Thyroid gland (tissue), 4 donors: ENCODE results near the gene URM1. TPM values are rescaled to one million over a fixed set of nuclear protein-coding genes. Genes with fewer than 3 reads are reported as not detected.

Experiments used
- DNase-seq, 2 donors: peaks; one replicate each; pipeline ENCODE4 v3.0.0-alpha.2; 2019
- H3K27ac ChIP-seq, 3 donors: fragments of 200-600 bp; sonication (generic); 1 replicate in 2 of 3; 2 replicates in 1 of 3; pipeline ENCODE4 v1.5.1; 2016 to 2019; ENCODE audit warnings: mild to moderate bottlenecking in 1 of 3, moderate library complexity in 1 of 3
- H3K27me3 ChIP-seq: fragments of 200-600 bp; sonication (generic); one replicate; pipeline ENCODE4 v1.5.1; 2019
- H3K36me3 ChIP-seq, 2 donors: fragments of 200-600 bp; sonication (generic); one replicate each; pipeline ENCODE4 v1.5.1; 2016 to 2019
- H3K4me1 ChIP-seq, 2 donors: fragments of 200-600 bp; sonication (generic); one replicate each; pipeline ENCODE4 v1.5.1; 2017 to 2019
- H3K4me3 ChIP-seq, 3 donors: fragments of 200-600 bp; sonication (generic); replicated peaks in 1 of 3; 1 replicate in 2 of 3; 2 replicates in 1 of 3; pipeline ENCODE4 v1.5.1; 2016; ENCODE audit warnings: mild to moderate bottlenecking in 1 of 3
- H3K9me3 ChIP-seq: fragments of 200-600 bp; sonication (generic); one replicate; pipeline ENCODE4 v1.5.1; 2017
- CTCF ChIP-seq, 6 experiments: fragments of 200-600 bp in 3 of 6; fragments of 450-650 bp in 3 of 6; sonication (generic) in 3 of 6; IDR thresholded peaks; one replicate each; pipeline ENCODE4 v1.5.1; 2016 to 2019; ENCODE audit warnings: antibody characterized with exemption in 6 of 6, mild to moderate bottlenecking in 2 of 6, inconsistent platforms in 1 of 6, moderate library complexity in 1 of 6
- POLR2A ChIP-seq, 2 donors: fragments of 450-650 bp; IDR thresholded peaks; one replicate each; pipeline ENCODE4 v1.6.1; 2017; ENCODE audit warnings: antibody characterized with exemption in 2 of 2, mild to moderate bottlenecking in 2 of 2, moderate library complexity in 1 of 2
- WGBS, 2 donors: methylation state at CpG; one replicate each; pipeline ENCODE4 v1.1.5; 2017; 5-methylcytosine and 5-hydroxymethylcytosine counted together
- intact Hi-C: fragments of 100-400 bp; cut with DNase I; formaldehyde crosslinking; loops from one replicate; pipeline ENCODE4 v1.15.1; 2023
- total RNA-seq, 4 donors: library from RNA; depleted of rRNA; stranded (reverse); fragments of >200 nt; gene quantifications; one replicate each; pipeline ENCODE4 v1.2.3, GENCODE V29; 2016

URM1 gene
- total RNA-seq, 4 donors from 2014 or later: 24.3 to 39.4 (median 31.2) TPM

DNA sequence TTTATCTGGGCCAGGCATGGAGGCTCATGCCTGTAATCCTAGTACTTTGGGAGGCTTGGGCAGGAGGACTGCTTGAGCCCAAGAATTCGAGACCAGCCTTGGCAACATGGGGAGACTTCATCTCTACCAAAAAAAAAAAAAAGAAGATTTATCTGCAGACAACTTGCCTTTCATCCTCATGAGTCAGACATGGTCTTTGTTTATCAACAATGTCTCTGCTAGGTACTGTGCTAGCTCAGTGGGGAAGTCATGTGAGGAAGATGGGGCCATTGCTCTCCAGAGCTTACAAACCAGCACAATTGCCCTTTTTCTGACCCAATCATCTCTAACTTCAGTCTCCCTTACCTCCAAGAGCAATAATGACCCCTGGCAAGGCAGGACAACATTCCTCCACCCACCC is 1.6 kb downstream of the URM1 start:
- no peak overlapping the region for H3K4me3 ChIP-seq
- H3K27ac ChIP-seq: no peak overlapping the region
- 91 to 100% methylated on average over 1 of the region's 1 CpG for WGBS, 2 donors
- no peak for DNase-seq
- TF ChIP-seq CTCF (IDR thresholded peaks at IDR 0.05) (no peak), POLR2A (IDR thresholded peaks at IDR 0.05) (no peak)
- peaks cover 6 to 17% of the 10 kb centered on the region in 2 donors for H3K4me1 ChIP-seq
- H3K9me3 ChIP-seq: no peaks in the 10 kb centered on the region
- no peaks in the 10 kb centered on the region for H3K27me3 ChIP-seq
- intact Hi-C loops: no loop called here
- H3K36me3 ChIP-seq: no peaks in the 10 kb centered on the region

GRCh38 chr9:128374221-128374675 is 3.1 kb downstream of the URM1 start:
- intact Hi-C loops: no loop called here

GRCh38 chr9:128375865-128376264 is 4.7 kb downstream of the URM1 start:
- H3K36me3 ChIP-seq: peaks cover 6% of the 10 kb centered on the region in 2 donors
- WGBS, 2 donors: 84 to 91% methylated on average over 5 of the region's 5 CpGs
- intact Hi-C loops: no loop called here

More at GRCh38 chr9:128374221-128374675, 3.1 kb downstream of the URM1 start:
- Histone ChIP-seq H3K27me3 (no peaks in the 10 kb centered on the region), H3K4me3 (no peak overlapping the region), H3K36me3 (peaks cover 3 to 6% of the 10 kb centered on the region in 2 donors), H3K4me1 (peaks cover 6 to 17% of the 10 kb centered on the region in 2 donors), H3K9me3 (no peaks in the 10 kb centered on the region), H3K27ac (no peak overlapping the region)
- 79 to 85% methylated on average over 9 of the region's 9 CpGs for WGBS, 2 donors
- TF ChIP-seq CTCF (IDR thresholded peaks at IDR 0.05) (no peak), POLR2A (IDR thresholded peaks at IDR 0.05) (no peak)
- DNase-seq: no peak

DNA sequence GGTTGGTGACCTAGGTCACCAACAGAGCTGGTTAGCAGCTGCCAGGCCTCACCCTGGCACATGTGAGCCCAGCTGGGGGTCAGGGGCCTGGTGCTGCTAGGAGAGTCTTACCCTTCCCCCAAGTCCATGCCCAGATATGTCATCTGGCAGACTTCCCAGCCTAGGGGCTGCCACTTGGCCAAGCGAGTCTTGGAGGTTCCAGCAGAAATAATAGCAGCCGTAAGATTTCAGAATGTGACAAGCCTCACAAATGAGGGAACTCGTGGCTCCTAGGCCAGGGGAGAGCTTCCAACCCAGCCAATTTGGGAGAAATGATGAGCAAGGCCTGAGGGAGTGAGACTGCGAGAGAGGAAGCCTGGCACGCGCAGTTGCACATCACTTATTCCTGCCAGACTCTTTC is 11.1 kb downstream of the URM1 start:
- TF ChIP-seq POLR2A (IDR thresholded peaks at IDR 0.05): no peak
- TF ChIP-seq CTCF (IDR thresholded peaks at IDR 0.05): no peak
- DNase-seq: no peak
- intact Hi-C loops: no loop called here
- no peak overlapping the region for H3K27ac ChIP-seq
- H3K27me3 ChIP-seq: no peaks in the 10 kb centered on the region
- H3K4me3 ChIP-seq: no peak overlapping the region
- WGBS, 2 donors: 72 to 77% methylated on average over 6 of the region's 6 CpGs
- peaks cover 6 to 9% of the 10 kb centered on the region in 2 donors for H3K36me3 ChIP-seq
- H3K4me1 ChIP-seq: no peaks in the 10 kb centered on the region
- no peaks in the 10 kb centered on the region for H3K9me3 ChIP-seq

More at GRCh38 chr9:128375865-128376264, 4.7 kb downstream of the URM1 start:
- Histone ChIP-seq H3K9me3 (no peaks in the 10 kb centered on the region), H3K27ac (no peak overlapping the region), H3K4me3 (no peak overlapping the region), H3K27me3 (no peaks in the 10 kb centered on the region), H3K4me1 (peaks cover 0 to 9% of the 10 kb centered on the region in 2 donors)
- TF ChIP-seq CTCF (IDR thresholded peaks at IDR 0.05): no peak
- TF ChIP-seq POLR2A (IDR thresholded peaks at IDR 0.05): no peak
- DNase-seq: no peak

- Histone ChIP-seq H3K9me3 (no peaks in the 10 kb centered on the region), H3K27ac (no peak overlapping the region), H3K4me1 (no peaks in the 10 kb centered on the region), H3K36me3 (peaks cover 15% of the 10 kb centered on the region in 2 donors), H3K4me3 (no peak overlapping the region), H3K27me3 (no peaks in the 10 kb centered on the region)
- intact Hi-C loops: no loop called here
- WGBS, 2 donors: 82 to 88% methylated on average over 9 of the region's 9 CpGs
- DNase-seq: no peak
- TF ChIP-seq POLR2A (IDR thresholded peaks at IDR 0.05): no peak
- TF ChIP-seq CTCF (IDR thresholded peaks at IDR 0.05): no peak
Measured at GRCh38 chr9:128383007-128383753, 12.0 kb downstream of the URM1 start.
